Activated CD8-positive, alpha-beta T cell treated with anti-CD3 and anti-CD28 coated beads for 36 hours (primary cell): ENCODE measurements around the gene KCNH6. TPM values are rescaled to one million over a fixed set of nuclear protein-coding genes. Genes with fewer than 3 reads are reported as not detected.

ENCODE experiments used
- ATAC-seq: fragments of 200-7000 bp; cut with Tn5 transposase; one replicate; pipeline ENCODE4 v1.10.0; 2021; ENCODE audit warnings: mild to moderate bottlenecking, moderate library complexity
- CTCF ChIA-PET: fragments of 350-600 bp; sonication (Branson Sonifier 250); formaldehyde crosslinking; loops from one replicate; lab custom pipeline; 2021; ENCODE audit warnings: antibody characterized with exemption; lab: Charles Lee
- POLR2A ChIA-PET: fragments of 350-600 bp; sonication (Branson Sonifier 250); formaldehyde crosslinking; loops from one replicate; lab custom pipeline; 2021; ENCODE audit warnings: antibody characterized with exemption; lab: Charles Lee
- DNase-seq: peaks from one replicate; pipeline ENCODE4 v3.0.0-alpha.2; 2020
- H3K27ac Mint-ChIP-seq: one replicate; pipeline ENCODE4 v1.8.0; 2021; ENCODE audit warnings: mild to moderate bottlenecking, mixed read lengths
- H3K27me3 Mint-ChIP-seq: one replicate; pipeline ENCODE4 v1.8.0; 2021; ENCODE audit warnings: mixed read lengths
- H3K36me3 Mint-ChIP-seq: one replicate; pipeline ENCODE4 v1.8.0; 2021; ENCODE audit warnings: low read depth, mixed read lengths
- H3K4me1 Mint-ChIP-seq: one replicate; pipeline ENCODE4 v1.8.0; 2021; ENCODE audit warnings: low read depth, mixed read lengths
- H3K4me3 Mint-ChIP-seq: one replicate; pipeline ENCODE4 v1.8.0; 2021; ENCODE audit warnings: mild to moderate bottlenecking, moderate library complexity, mixed read lengths
- H3K9me3 Mint-ChIP-seq: one replicate; pipeline ENCODE4 v1.8.0; 2021; ENCODE audit warnings: mixed read lengths
- CTCF ChIP-seq: fragments of 200-600 bp; IDR thresholded peaks from one replicate; pipeline ENCODE4 v1.8.0; 2022; ENCODE audit warnings: antibody characterized with exemption, mild to moderate bottlenecking
- intact Hi-C: fragments of 100-400 bp; cut with micrococcal nuclease; formaldehyde crosslinking; loops from one replicate; pipeline ENCODE4 v1.10.0; 2022
- total RNA-seq, 2 experiments: library from RNA; stranded (reverse); gene quantifications; one replicate each; pipeline ENCODE4 v1.2.3, GENCODE V29; 2021

The KCNH6 gene
- total RNA-seq, 2 experiments from 2014 or later: not detected

DNA sequence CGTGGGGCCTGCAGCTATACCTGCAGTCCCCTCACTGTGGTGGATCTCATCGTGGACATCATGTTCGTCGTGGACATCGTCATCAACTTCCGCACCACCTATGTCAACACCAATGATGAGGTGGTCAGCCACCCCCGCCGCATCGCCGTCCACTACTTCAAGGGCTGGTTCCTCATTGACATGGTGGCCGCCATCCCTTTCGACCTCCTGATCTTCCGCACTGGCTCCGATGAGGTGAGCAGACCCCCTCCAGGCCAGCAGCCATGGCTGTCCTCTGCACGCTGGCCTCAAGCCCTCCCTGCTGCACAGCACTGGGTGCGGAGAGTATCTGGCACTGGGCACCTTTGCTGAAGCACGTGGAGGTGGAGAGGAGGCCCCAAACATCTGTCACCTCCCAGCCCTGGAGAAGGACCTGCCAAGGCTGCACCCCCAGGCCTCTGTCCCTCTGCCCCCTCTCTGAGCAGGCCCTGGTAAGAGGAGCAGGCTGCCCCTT is 11.0 kb downstream of the KCNH6 start:
- Mint-ChIP-seq H3K36me3 (no peaks in the 10 kb centered on the region), H3K4me3 (no peak overlapping the region)

DNA sequence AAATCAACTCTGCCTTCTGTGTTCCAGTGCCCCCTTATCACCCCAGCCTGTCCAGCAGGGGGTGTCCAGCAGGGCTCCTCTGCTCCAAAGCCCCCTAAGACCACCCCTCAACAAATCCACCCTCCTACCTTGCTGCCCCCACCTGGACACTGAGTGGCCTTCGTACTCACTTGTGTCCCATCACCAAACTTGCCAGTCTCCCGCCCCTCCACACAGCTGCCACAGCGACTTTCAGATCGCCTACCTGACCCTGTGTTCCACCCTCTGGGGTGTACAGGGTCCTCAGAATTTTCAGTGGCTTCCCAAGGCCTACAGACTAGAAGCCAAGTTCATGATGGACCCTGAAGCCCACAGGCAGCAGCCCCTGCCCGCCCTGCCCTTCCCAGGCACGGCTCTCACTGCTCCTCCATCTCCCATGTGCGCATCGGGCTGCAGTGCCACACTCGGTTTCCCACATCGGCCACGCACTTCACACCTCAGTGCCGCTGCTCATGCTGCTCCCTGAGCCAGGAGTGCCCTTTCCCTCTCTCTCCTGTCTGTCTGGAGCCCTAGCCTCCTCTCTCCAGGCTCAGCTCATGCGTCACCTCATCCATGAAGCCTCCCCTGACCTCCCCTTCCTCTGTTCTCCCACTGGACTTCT is 11.8 kb downstream of the KCNH6 start:
- DNase-seq (no peak), ATAC-seq (no peak)
- Mint-ChIP-seq H3K9me3 (no peaks in the 10 kb centered on the region), H3K27me3 (peaks cover 27% of the 10 kb centered on the region), H3K27ac (no peak overlapping the region), H3K36me3 (no peaks in the 10 kb centered on the region), H3K4me1 (peaks cover 3% of the 10 kb centered on the region), H3K4me3 (no peak overlapping the region)
- ChIA-PET POLR2A (interaction anchor here (0.7 kb wide), 1 partner anchor 9 kb away, joined by 3 read pairs; no protein-coding TSS in a partner anchor), CTCF (no interaction called here)
- TF ChIP-seq CTCF: no peak
- intact Hi-C loops: no loop called here

More for the DNA sequence above, 11.0 kb downstream of the KCNH6 start:
- no peak for ATAC-seq
- no peak for TF ChIP-seq CTCF
- ChIA-PET POLR2A (interaction anchor here (0.9 to 1.0 kb wide), 2 partner anchors 15 to 87 kb away, joined by 3 read pairs; no protein-coding TSS in a partner anchor), CTCF (no interaction called here)
- DNase-seq: no peak
- Mint-ChIP-seq H3K9me3 (no peaks in the 10 kb centered on the region), H3K4me1 (peaks cover 3% of the 10 kb centered on the region), H3K27me3 (peaks cover 19% of the 10 kb centered on the region), H3K27ac (no peak overlapping the region)
- intact Hi-C loops: no loop called here

GRCh38 chr17:63535640-63536039 is 12.5 kb downstream of the KCNH6 start:
- no peaks in the 10 kb centered on the region for H3K9me3 Mint-ChIP-seq
- peaks cover 30% of the 10 kb centered on the region for H3K27me3 Mint-ChIP-seq
- H3K4me1 Mint-ChIP-seq: peaks cover 3% of the 10 kb centered on the region
- ChIA-PET CTCF (no interaction called here), POLR2A (no interaction called here)
- no peak for ATAC-seq
- no peak overlapping the region for H3K27ac Mint-ChIP-seq
- no peak for TF ChIP-seq CTCF
- no peak overlapping the region for H3K4me3 Mint-ChIP-seq
- H3K36me3 Mint-ChIP-seq: no peaks in the 10 kb centered on the region
- intact Hi-C loops: no loop called here
- no peak for DNase-seq

- Mint-ChIP-seq H3K27me3 (peaks cover 30% of the 10 kb centered on the region), H3K9me3 (no peaks in the 10 kb centered on the region), H3K36me3 (no peaks in the 10 kb centered on the region), H3K4me3 (no peak overlapping the region), H3K4me1 (peaks cover 3% of the 10 kb centered on the region), H3K27ac (no peak overlapping the region)
- intact Hi-C loops: no loop called here
- ChIA-PET POLR2A (interaction anchor here (1.0 kb wide), 1 partner anchor 117 kb away, joined by 3 read pairs; no protein-coding TSS in a partner anchor), CTCF (interaction anchor here (1.7 kb wide), 1 partner anchor 76 kb away, joined by 4 read pairs; no protein-coding TSS in a partner anchor)
- TF ChIP-seq CTCF: no peak
- DNase-seq (no peak), ATAC-seq (no peak)
These were observed 13.8 kb downstream of the KCNH6 start for GRCh38 chr17:63537001-63537400.

- H3K36me3 Mint-ChIP-seq: no peaks in the 10 kb centered on the region
- no peak for TF ChIP-seq CTCF
- intact Hi-C loops: no loop called here
- ATAC-seq (peak; percentile 73), DNase-seq (peak; percentile 61)
- no peaks in the 10 kb centered on the region for H3K9me3 Mint-ChIP-seq
- peaks cover 3% of the 10 kb centered on the region for H3K4me1 Mint-ChIP-seq
- POLR2A ChIA-PET: no interaction called here
- H3K27me3 Mint-ChIP-seq: peaks cover 30% of the 10 kb centered on the region
- no peak overlapping the region for H3K27ac Mint-ChIP-seq
- no peak overlapping the region for H3K4me3 Mint-ChIP-seq
- CTCF ChIA-PET: interaction anchor here (1.7 kb wide), 1 partner anchor 74 kb away, joined by 4 read pairs; no protein-coding TSS in a partner anchor
These were observed 15.0 kb downstream of the KCNH6 start for GRCh38 chr17:63537991-63538692.
